GM10266 (cell line): ENCODE data around the gene E4F1.

ENCODE experiments used
- DNase-seq: peaks from one replicate; pipeline ENCODE4 v3.0.0; 2012; ENCODE audit errors: extremely low spot score
- TF ChIP-seq, protein P1 (sequence below): IDR thresholded peaks from 2 replicates; pipeline ENCODE4 v1.5.1; 2012; ENCODE audit warnings: mild to moderate bottlenecking, low read depth; ENCODE audit not compliant: control insufficient read depth, insufficient read depth; ENCODE audit errors: missing control alignments

Gene E4F1

DNA sequence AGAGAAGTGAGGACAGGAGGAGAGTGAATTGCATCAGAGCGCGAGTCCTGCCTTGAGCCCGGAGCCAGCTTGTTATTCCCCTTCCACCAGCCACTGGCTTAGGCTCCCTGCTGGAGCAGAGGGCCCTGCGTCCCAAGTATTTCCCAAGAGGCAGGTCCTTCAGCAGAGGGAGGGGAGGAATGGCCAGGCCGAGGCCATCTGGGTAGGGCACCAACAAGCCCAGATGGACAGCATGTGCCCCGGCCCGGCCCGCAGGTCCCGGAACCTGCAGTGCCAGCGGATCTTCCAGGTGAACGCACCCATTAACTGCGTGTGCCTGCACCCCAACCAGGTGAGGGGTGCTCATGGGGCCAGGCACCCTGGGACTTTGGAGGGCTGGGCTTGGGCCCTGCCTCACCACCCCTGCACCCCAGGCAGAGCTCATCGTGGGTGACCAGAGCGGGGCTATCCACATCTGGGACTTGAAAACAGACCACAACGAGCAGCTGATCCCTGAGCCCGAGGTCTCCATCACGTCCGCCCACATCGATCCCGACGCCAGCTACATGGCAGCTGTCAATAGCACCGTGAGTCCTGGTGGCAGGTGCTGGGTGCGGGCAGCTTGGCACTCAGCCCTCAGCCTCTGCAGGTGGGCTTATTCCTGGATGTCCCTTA is 16.5 kb upstream of the E4F1 start:
- DNase-seq = no peak

DNA sequence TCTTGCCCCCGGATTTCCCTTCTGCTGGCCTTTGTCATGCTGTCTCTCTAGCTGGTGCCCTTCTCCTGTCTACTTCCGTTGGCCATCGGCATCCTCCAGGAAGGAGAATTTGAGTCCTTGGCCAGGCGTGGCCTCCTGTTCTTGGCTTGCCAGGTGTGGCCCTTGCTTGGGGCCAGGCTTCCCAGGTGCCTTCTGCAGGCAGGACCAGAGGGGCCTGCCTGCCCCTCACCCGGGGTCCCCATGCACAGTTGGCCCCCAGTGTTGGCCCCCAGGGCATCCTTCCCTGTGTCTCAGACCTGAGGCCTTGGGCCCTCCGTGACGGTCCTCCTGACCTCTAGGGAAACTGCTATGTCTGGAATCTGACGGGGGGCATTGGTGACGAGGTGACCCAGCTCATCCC is 15.5 kb upstream of the E4F1 start:
- no peak for DNase-seq
- TF ChIP-seq, protein P1, sequence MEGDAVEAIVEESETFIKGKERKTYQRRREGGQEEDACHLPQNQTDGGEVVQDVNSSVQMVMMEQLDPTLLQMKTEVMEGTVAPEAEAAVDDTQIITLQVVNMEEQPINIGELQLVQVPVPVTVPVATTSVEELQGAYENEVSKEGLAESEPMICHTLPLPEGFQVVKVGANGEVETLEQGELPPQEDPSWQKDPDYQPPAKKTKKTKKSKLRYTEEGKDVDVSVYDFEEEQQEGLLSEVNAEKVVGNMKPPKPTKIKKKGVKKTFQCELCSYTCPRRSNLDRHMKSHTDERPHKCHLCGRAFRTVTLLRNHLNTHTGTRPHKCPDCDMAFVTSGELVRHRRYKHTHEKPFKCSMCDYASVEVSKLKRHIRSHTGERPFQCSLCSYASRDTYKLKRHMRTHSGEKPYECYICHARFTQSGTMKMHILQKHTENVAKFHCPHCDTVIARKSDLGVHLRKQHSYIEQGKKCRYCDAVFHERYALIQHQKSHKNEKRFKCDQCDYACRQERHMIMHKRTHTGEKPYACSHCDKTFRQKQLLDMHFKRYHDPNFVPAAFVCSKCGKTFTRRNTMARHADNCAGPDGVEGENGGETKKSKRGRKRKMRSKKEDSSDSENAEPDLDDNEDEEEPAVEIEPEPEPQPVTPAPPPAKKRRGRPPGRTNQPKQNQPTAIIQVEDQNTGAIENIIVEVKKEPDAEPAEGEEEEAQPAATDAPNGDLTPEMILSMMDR = no peak

More for the DNA sequence above, 16.5 kb upstream of the E4F1 start:
- TF ChIP-seq, protein P1 = no peak

DNA sequence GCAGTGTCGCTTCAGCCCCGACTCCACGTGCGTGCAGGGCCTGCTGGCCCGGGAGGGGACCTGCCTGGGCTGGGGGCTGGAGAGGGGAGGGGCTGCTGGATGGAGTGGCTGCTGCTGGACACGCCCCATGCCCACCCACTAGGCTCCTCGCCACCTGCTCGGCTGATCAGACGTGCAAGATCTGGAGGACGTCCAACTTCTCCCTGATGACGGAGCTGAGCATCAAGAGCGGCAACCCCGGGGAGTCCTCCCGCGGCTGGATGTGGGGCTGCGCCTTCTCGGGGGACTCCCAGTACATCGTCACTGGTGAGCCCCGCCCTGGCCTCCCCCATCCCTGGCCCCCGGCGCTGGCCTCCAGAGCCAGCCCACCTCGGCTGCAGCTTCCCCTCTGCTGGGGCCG is 15.1 kb upstream of the E4F1 start:
- DNase-seq = no peak
- TF ChIP-seq, protein P1 = no peak

DNA sequence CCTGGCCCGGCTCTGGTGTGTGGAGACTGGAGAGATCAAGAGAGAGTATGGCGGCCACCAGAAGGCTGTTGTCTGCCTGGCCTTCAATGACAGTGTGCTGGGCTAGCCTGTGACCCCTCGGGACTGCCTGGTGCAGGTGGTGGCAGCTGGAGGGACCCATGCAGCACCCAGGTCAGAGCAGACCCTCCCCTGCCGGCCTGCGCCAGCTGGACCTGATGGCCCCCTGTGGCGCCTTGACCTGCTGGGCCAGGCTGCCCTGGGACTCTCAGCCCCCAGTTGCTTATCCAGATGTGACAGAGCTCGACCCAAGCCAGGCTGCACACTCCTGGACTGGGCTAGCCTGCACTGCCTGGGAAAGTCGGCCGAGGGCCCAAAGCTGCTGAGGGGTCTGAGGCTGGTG is 14.6 kb upstream of the E4F1 start:
- no peak for DNase-seq
- TF ChIP-seq, protein P1 = no peak

- DNase-seq = no peak
- TF ChIP-seq, protein P1 = no peak
These were observed 14.0 kb upstream of the E4F1 start for GRCh38 chr16:2209258-2210008.

- TF ChIP-seq, protein P1 = no peak
- DNase-seq = no peak
These were observed 13.4 kb upstream of the E4F1 start for GRCh38 chr16:2210009-2210332.
